ENCODE measurements around the gene SORCS1.
A peak's percentile ranks its signal among the peaks of the same experiment; 100 is the strongest.
"Not testable (repeated sequence)": the region's sequence is repeated elsewhere in the genome, so short reads cannot be mapped to it uniquely, and the experiment has no call there.

Gene SORCS1

GRCh38 chr10:106947643-106948042, 216.9 kb downstream of the SORCS1 start:
- DNase-seq (ENCODE audit: low spot score): no peak

- DNase-seq (ENCODE audit: low spot score): no peak
These were observed 222.4 kb downstream of the SORCS1 start for GRCh38 chr10:106942035-106942662.

GRCh38 chr10:106941297-106942034, 223.0 kb downstream of the SORCS1 start:
- DNase-seq (ENCODE audit: low spot score): peak; percentile 10

- no peak for DNase-seq (ENCODE audit: low spot score)
These were observed 226.0 kb downstream of the SORCS1 start for GRCh38 chr10:106938513-106938912.

- no peak for DNase-seq (ENCODE audit: low spot score)
These were observed 228.5 kb downstream of the SORCS1 start for GRCh38 chr10:106935978-106936451.

- DNase-seq (ENCODE audit: low spot score): no peak
These were observed 232.7 kb downstream of the SORCS1 start for GRCh38 chr10:106931853-106932249.

- no peak for DNase-seq (ENCODE audit: low spot score)
These were observed 233.2 kb downstream of the SORCS1 start for GRCh38 chr10:106931159-106931852.

- no peak for DNase-seq (ENCODE audit: low spot score)
These were observed 233.8 kb downstream of the SORCS1 start for GRCh38 chr10:106930751-106931150.

GRCh38 chr10:106929291-106929895, 235.1 kb downstream of the SORCS1 start:
- no peak for DNase-seq (ENCODE audit: low spot score)

GRCh38 chr10:106928151-106928550, 236.4 kb downstream of the SORCS1 start:
- not testable (repeated sequence) for DNase-seq (ENCODE audit: low spot score)

- no peak for DNase-seq (ENCODE audit: low spot score)
These were observed 239.3 kb downstream of the SORCS1 start for GRCh38 chr10:106925191-106925590.

GRCh38 chr10:106920538-106920937, 244.0 kb downstream of the SORCS1 start:
- DNase-seq (ENCODE audit: low spot score): no peak

- no peak for DNase-seq (ENCODE audit: low spot score)
These were observed 244.6 kb downstream of the SORCS1 start for GRCh38 chr10:106919871-106920282.

- DNase-seq (ENCODE audit: low spot score): no peak
These were observed 247.0 kb downstream of the SORCS1 start for GRCh38 chr10:106917452-106918055.

GRCh38 chr10:106914016-106914415, 250.5 kb downstream of the SORCS1 start:
- no peak for DNase-seq (ENCODE audit: low spot score)

- DNase-seq (ENCODE audit: low spot score): no peak
These were observed 251.2 kb downstream of the SORCS1 start for GRCh38 chr10:106913348-106913747.

GRCh38 chr10:106911096-106911495, 253.4 kb downstream of the SORCS1 start:
- no peak for DNase-seq (ENCODE audit: low spot score)

- DNase-seq (ENCODE audit: low spot score): no peak
These were observed 253.8 kb downstream of the SORCS1 start for GRCh38 chr10:106910666-106911065.

- DNase-seq (ENCODE audit: low spot score): no peak
These were observed 256.3 kb downstream of the SORCS1 start for GRCh38 chr10:106908225-106908624.

- DNase-seq (ENCODE audit: low spot score): no peak
These were observed 260.3 kb downstream of the SORCS1 start for GRCh38 chr10:106904209-106904608.

GRCh38 chr10:106903180-106903579, 261.3 kb downstream of the SORCS1 start:
- DNase-seq (ENCODE audit: low spot score): no peak

GRCh38 chr10:106900016-106900652, 264.4 kb downstream of the SORCS1 start:
- DNase-seq (ENCODE audit: low spot score): no peak

All from kidney tubule cell (primary cell).